HEK293 (cell line): Measurements from ENCODE around the gene GALNT13.

Experiments
- CTCF ChIA-PET: fragments of 350-600 bp; formaldehyde crosslinking; extraction: SDS; loops from one replicate; lab custom pipeline; 2021; ENCODE audit warnings: antibody characterized with exemption; lab: Yijun Ruan, JAX
- POLR2A ChIA-PET: fragments of 300-600 bp; formaldehyde crosslinking; extraction: SDS; loops from one replicate; lab custom pipeline; 2020; ENCODE audit warnings: antibody characterized with exemption, inconsistent platforms; lab: Yijun Ruan, JAX
- H3K27ac ChIP-seq: fragments of 200-500 bp; sonication (Bioruptor generic); 2 replicates; pipeline ENCODE4 v1.5.1; 2014; ENCODE audit warnings: low read depth, low read length, control low read depth, inconsistent platforms; ENCODE audit errors: extremely low read depth
- H3K36me3 ChIP-seq, 2 experiments: fragments of 200-500 bp in 1 of 2; sonication (Bioruptor generic) in 1 of 2; 1 replicate in 1 of 2; 2 replicates in 1 of 2; pipeline ENCODE4 v1.5.1; 2014 to 2017; ENCODE audit warnings: inconsistent platforms in 2 of 2, low read length in 2 of 2; ENCODE audit not compliant: control insufficient read depth in 2 of 2, insufficient read depth in 1 of 2
- H3K4me1 ChIP-seq: fragments of 200-500 bp; sonication (Bioruptor generic); 2 replicates; pipeline ENCODE4 v1.5.1; 2014; ENCODE audit warnings: mild to moderate bottlenecking, low read length, inconsistent platforms; ENCODE audit not compliant: control insufficient read depth, insufficient read depth
- H3K4me3 ChIP-seq: 2 replicates; pipeline ENCODE4 v1.5.1; 2011; ENCODE audit warnings: low read depth, mild to moderate bottlenecking, control low read depth, low read length, moderate library complexity
- H3K9me3 ChIP-seq: fragments of 200-500 bp; sonication (Bioruptor generic); 2 replicates; pipeline ENCODE4 v1.5.1; 2014; ENCODE audit warnings: low read depth, low read length, inconsistent platforms; ENCODE audit not compliant: control insufficient read depth, insufficient read depth
- ELK4 ChIP-seq: IDR thresholded peaks from 2 replicates; pipeline ENCODE4 v1.6.1; 2011; ENCODE audit warnings: mild to moderate bottlenecking, low read depth, low read length, borderline replicate concordance
- GFI1B ChIP-seq: fragments of 450-650 bp; formaldehyde crosslinking; IDR thresholded peaks from 2 replicates; pipeline ENCODE4 v1.5.1; 2016; ENCODE audit warnings: missing biosample characterization, missing genetic modification characterization
- KLF7 ChIP-seq: fragments of 450-650 bp; formaldehyde crosslinking; IDR thresholded peaks from 2 replicates; pipeline ENCODE4 v1.5.1; 2016; ENCODE audit warnings: missing biosample characterization, missing genetic modification characterization, borderline replicate concordance
- MYNN ChIP-seq: fragments of 450-650 bp; formaldehyde crosslinking; IDR thresholded peaks from 2 replicates; pipeline ENCODE4 v1.5.1; 2016; ENCODE audit warnings: missing biosample characterization, missing genetic modification characterization, borderline replicate concordance
- ZNF175 ChIP-seq: fragments of 450-650 bp; formaldehyde crosslinking; IDR thresholded peaks from 2 replicates; pipeline ENCODE4 v1.5.1; 2016; ENCODE audit warnings: missing biosample characterization, missing genetic modification characterization
- ZNF426 ChIP-seq: fragments of 450-650 bp; formaldehyde crosslinking; IDR thresholded peaks from 2 replicates; pipeline ENCODE4 v1.5.1; 2017; ENCODE audit warnings: missing biosample characterization, missing genetic modification characterization, mild to moderate bottlenecking, inconsistent platforms, moderate library complexity
- ZNF488 ChIP-seq: fragments of 450-650 bp; formaldehyde crosslinking; IDR thresholded peaks from 2 replicates; pipeline ENCODE4 v1.5.1; 2016; ENCODE audit warnings: missing biosample characterization, missing genetic modification characterization
- ZNF530 ChIP-seq: fragments of 450-650 bp; formaldehyde crosslinking; IDR thresholded peaks from 2 replicates; pipeline ENCODE4 v1.5.1; 2016; ENCODE audit warnings: low read depth, missing biosample characterization, missing genetic modification characterization
- ZNF629 ChIP-seq: fragments of 450-650 bp; formaldehyde crosslinking; IDR thresholded peaks from 2 replicates; pipeline ENCODE4 v1.5.1; 2017; ENCODE audit warnings: missing biosample characterization, missing genetic modification characterization
- ZNF677 ChIP-seq: fragments of 450-650 bp; IDR thresholded peaks from 2 replicates; pipeline ENCODE4 v1.5.0; 2018; ENCODE audit warnings: missing biosample characterization, mild to moderate bottlenecking, missing genetic modification characterization, moderate library complexity
- ZNF837 ChIP-seq: fragments of 450-650 bp; formaldehyde crosslinking; IDR thresholded peaks from 2 replicates; pipeline ENCODE4 v1.5.1; 2016; ENCODE audit warnings: missing biosample characterization, missing genetic modification characterization
- TF ChIP-seq, protein P1 (sequence below): fragments of 450-650 bp; formaldehyde crosslinking; IDR thresholded peaks from 2 replicates; pipeline ENCODE4 v1.5.1; 2016; ENCODE audit warnings: missing biosample characterization, missing genetic modification characterization
- TF ChIP-seq, protein P2 (sequence below): fragments of 450-650 bp; formaldehyde crosslinking; IDR thresholded peaks from 2 replicates; pipeline ENCODE4 v1.5.1; 2017; ENCODE audit warnings: missing biosample characterization, missing genetic modification characterization
- TF ChIP-seq, protein P3 (sequence below): fragments of 450-650 bp; formaldehyde crosslinking; IDR thresholded peaks from 2 replicates; pipeline ENCODE4 v1.5.1; 2017; ENCODE audit warnings: missing biosample characterization, missing genetic modification characterization
- TF ChIP-seq, protein P4 (sequence below): fragments of 450-650 bp; formaldehyde crosslinking; IDR thresholded peaks from 2 replicates; pipeline ENCODE4 v1.5.1; 2016; ENCODE audit warnings: missing biosample characterization, missing genetic modification characterization

GALNT13 gene

GRCh38 chr2:153917570-153917969, 45.8 kb downstream of the GALNT13 start (continued):
- TF ChIP-seq ELK4 = no peak
- TF ChIP-seq, protein P1, sequence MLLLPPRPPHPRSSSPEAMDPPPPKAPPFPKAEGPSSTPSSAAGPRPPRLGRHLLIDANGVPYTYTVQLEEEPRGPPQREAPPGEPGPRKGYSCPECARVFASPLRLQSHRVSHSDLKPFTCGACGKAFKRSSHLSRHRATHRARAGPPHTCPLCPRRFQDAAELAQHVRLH (tag by site-specific recombination) = no peak
- TF ChIP-seq, protein P2, sequence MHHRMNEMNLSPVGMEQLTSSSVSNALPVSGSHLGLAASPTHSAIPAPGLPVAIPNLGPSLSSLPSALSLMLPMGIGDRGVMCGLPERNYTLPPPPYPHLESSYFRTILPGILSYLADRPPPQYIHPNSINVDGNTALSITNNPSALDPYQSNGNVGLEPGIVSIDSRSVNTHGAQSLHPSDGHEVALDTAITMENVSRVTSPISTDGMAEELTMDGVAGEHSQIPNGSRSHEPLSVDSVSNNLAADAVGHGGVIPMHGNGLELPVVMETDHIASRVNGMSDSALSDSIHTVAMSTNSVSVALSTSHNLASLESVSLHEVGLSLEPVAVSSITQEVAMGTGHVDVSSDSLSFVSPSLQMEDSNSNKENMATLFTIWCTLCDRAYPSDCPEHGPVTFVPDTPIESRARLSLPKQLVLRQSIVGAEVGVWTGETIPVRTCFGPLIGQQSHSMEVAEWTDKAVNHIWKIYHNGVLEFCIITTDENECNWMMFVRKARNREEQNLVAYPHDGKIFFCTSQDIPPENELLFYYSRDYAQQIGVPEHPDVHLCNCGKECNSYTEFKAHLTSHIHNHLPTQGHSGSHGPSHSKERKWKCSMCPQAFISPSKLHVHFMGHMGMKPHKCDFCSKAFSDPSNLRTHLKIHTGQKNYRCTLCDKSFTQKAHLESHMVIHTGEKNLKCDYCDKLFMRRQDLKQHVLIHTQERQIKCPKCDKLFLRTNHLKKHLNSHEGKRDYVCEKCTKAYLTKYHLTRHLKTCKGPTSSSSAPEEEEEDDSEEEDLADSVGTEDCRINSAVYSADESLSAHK (tag by site-specific recombination) = no peak
- TF ChIP-seq, all 188 proteins: peak for 0

- Histone ChIP-seq H3K4me3 (no peak overlapping the region), H3K27ac (no peak overlapping the region), H3K9me3 (no peaks in the 10 kb centered on the region), H3K4me1 (no peaks in the 10 kb centered on the region), H3K36me3 (no peaks in the 10 kb centered on the region)
- POLR2A ChIA-PET = no interaction called here
- CTCF ChIA-PET = interaction anchor here (0.6 kb wide), 1 partner anchor 97 kb away, joined by 3 read pairs; no protein-coding TSS in a partner anchor
- TF ChIP-seq, protein P3, sequence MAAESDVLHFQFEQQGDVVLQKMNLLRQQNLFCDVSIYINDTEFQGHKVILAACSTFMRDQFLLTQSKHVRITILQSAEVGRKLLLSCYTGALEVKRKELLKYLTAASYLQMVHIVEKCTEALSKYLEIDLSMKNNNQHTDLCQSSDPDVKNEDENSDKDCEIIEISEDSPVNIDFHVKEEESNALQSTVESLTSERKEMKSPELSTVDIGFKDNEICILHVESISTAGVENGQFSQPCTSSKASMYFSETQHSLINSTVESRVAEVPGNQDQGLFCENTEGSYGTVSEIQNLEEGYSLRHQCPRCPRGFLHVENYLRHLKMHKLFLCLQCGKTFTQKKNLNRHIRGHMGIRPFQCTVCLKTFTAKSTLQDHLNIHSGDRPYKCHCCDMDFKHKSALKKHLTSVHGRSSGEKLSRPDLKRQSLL (tag by site-specific recombination) = no peak
- TF ChIP-seq ZNF175 = no peak
- no peak for TF ChIP-seq GFI1B
- TF ChIP-seq, protein P4, sequence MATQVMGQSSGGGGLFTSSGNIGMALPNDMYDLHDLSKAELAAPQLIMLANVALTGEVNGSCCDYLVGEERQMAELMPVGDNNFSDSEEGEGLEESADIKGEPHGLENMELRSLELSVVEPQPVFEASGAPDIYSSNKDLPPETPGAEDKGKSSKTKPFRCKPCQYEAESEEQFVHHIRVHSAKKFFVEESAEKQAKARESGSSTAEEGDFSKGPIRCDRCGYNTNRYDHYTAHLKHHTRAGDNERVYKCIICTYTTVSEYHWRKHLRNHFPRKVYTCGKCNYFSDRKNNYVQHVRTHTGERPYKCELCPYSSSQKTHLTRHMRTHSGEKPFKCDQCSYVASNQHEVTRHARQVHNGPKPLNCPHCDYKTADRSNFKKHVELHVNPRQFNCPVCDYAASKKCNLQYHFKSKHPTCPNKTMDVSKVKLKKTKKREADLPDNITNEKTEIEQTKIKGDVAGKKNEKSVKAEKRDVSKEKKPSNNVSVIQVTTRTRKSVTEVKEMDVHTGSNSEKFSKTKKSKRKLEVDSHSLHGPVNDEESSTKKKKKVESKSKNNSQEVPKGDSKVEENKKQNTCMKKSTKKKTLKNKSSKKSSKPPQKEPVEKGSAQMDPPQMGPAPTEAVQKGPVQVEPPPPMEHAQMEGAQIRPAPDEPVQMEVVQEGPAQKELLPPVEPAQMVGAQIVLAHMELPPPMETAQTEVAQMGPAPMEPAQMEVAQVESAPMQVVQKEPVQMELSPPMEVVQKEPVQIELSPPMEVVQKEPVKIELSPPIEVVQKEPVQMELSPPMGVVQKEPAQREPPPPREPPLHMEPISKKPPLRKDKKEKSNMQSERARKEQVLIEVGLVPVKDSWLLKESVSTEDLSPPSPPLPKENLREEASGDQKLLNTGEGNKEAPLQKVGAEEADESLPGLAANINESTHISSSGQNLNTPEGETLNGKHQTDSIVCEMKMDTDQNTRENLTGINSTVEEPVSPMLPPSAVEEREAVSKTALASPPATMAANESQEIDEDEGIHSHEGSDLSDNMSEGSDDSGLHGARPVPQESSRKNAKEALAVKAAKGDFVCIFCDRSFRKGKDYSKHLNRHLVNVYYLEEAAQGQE (tag by site-specific recombination) = no peak
- TF ChIP-seq KLF7 (tag by site-specific recombination) = no peak
- TF ChIP-seq ZNF530 (tag by site-specific recombination) = no peak
- no peak for TF ChIP-seq ZNF426
- no peak for TF ChIP-seq ZNF488
- TF ChIP-seq ZNF629 (tag by site-specific recombination) = no peak
- no peak for TF ChIP-seq ZNF677 (tag by site-specific recombination)
- no peak for TF ChIP-seq ZNF837 (tag by site-specific recombination)
- TF ChIP-seq MYNN (tag by site-specific recombination) = no peak
These were observed 63.8 kb downstream of the GALNT13 start for GRCh38 chr2:153935511-153935910.
